HG02623 (cell line): ENCODE data around the gene C17orf67.
A peak's percentile ranks its signal among the peaks of the same experiment; 100 is the strongest.

Experiments used
- ATAC-seq: cut with Tn5 transposase; IDR thresholded peaks from one replicate; pipeline ENCODE4 v1.9.1; 2021; ENCODE audit warnings: moderate library complexity; ENCODE audit not compliant: unreplicated experiment

Gene C17orf67

DNA sequence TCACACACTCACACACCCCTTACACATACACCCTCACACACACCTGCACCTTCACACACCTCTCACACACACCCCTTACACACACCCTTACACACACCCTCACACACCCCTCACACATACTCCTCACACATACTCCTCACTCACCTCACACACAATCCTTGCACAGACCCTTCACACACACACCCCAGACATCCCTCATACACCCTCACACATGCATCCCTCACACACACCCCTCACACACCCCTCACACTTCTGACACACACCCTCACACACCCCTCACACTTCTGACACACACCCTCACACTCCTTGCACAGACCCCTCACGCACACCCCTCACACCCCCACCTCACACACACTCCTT is 23.9 kb downstream of the C17orf67 start:
- no peak for ATAC-seq

DNA sequence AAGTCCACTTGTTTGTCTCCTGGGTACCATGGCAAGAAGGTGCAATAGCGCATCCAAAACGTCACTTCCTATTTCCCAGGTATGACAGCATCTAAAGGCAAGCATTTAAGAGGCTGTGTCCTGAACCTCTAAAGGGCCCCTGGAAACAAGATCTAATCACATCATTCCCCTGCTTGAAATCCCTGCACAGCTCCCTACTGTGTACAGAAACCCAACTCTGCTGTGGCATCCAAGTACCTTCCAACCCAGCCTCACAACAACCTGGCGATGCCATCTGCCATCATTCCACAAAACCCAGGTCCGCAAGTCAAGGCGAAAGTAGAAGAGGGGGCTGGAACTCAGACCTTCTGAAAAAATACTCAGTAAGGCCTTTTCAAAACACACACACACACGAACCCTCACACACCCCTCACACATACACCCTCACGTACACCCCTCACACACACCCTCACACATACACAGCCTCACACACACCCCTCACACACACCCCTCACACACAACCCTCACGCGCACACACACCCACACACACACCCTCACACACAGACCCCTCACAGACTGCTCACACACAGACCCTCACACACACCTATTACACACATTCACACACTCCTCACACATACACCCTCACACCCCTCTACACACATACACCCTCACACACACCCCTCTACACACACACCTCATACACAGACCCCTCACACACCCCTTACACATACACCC is 24.5 kb downstream of the C17orf67 start:
- no peak for ATAC-seq

DNA sequence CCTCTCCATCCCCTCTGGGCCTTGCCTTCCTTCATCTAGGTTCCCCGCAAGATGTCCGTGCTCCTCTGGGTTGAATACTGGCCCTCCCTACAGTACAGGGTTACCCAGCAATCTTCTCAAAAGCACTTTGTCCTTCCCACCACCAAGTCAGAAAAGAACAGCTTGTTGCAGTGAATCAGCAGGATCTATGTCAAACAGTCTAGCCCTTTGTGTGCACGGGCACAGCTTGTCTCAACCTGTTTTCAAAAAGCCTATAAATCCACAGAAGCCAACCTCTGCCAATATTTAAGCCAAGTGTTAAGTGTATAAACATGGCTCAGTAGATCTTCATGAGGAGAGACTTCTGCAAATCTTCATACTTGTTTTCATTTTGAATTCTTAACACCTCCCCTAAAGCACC is 25.2 kb downstream of the C17orf67 start:
- no peak for ATAC-seq

DNA sequence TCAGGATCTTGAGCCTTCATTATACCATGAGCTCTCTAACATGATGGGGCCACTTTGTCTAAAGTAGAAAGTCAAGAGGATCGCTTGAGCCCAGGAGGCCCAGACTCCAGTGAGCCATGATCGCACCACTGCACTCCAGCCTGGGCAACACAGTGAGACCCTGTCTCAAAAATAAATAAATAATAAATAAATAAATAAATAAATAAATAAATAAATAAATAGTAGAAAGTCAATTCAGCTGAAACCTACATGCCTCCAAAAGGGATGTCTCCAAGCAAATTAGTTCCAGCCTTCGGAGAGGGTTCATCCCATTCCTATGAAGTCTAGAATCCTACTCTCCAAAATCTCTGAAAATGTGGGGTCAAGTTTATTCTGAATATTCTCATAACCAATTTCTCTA is 26.0 kb downstream of the C17orf67 start:
- ATAC-seq, result no peak

DNA sequence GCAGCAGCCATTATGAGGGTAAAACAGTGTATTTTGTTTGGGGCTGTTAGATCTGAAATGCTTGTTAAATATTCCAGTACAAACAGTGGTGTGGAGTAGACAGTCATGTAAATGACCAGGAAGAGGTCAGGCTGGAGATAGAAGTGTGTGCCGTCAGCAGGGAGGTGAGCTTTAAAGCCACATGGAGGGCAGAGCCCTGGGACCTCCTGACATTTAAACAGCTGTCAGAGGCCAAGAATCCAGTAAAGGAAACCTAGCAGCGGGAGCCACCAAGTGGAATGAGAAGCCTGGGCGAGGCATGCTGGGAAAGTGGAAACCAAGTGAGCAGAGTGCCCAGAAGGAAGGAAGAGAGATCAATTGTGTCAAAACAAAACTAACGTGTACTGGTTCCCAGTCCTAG is 26.8 kb downstream of the C17orf67 start:
- no peak for ATAC-seq

DNA sequence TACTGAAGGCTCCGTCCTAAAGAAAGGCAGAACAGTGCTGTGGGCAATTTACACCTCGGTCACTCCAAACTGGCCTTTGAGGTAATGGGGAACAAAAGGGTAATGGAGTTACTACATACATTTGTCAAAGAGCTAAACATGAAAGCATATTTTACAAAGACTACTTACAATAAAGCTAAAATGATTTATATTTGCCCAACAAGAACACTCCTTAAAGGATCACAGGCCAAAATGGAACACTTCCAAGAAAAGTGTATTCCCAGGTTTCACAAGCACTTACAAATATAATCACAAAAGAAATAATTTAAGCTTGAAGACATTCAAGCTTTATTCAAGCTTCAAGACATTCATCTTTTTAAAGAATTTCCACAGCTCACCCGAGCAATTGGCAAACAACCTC is 29.3 kb downstream of the C17orf67 start:
- ATAC-seq, result no peak

DNA sequence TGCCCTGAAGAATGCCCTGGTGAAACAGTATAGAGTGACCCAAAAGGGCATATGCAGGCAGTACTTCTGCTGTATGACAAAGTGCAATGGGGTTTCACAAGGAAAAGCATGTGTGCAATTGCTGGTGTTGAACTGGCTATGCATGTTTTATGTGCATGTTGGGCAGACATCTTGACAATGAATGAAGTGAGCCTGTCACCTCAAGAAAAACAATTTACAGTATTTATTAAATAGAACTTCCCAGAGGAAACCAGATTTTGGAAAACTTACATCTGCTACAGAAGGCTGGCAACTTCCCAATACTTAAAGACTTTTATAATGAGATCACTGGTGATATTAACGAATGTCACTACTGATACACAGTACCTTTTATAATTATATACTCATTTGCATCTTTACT is 30.6 kb downstream of the C17orf67 start:
- ATAC-seq, result no peak

DNA sequence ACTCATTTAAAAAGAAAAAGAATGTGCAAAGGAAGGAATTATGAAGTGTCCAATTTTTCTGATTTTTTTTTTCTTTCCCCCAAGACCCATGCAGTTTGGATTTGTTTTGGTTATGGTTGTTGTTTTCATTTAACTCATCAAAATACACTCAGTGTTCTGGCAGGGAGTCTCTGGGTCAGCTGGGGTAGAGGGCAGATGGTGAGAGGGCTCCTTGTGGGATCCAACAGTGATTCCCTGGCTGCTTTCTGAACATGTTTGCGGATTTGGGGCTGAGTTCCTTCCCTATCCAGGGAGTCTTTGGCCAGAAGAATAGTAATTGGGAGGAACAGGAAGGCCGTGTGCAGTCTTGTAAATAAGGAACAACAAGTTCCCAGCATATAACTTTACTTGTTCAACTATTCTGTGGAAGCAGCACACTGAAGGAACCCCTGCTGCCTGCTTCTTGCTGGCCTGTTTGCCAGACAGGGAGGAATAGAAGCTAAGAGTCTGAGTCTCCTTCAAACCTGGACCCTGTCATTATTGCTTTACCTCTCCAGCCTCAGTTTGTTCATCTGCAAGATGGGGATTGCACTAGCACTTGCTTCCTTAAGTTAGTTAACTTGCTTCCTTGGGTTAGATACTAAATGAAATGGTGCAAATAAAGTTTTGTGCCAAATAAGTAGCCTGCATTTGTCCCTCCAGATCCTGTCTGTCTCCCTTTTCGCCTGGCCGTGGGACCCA is 32.1 kb downstream of the C17orf67 start:
- ATAC-seq, result no peak

DNA sequence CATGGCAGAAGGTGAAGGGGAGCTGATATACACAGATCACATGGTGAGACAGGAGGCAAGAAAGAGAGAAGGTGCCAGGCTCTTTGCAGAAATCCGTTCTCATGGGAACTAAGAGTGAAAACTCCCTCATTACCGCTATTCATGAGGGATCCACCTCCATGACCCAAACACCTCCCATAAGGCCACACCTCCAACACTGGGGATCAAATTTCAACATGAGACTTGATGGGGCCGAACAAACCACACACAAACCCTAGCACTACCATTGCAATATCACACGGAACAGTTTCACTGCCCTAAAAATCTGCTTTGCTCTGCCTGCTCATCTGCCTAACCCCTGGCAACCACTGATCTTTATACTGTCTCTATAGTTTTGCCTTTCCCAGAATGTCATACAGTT is 34.8 kb downstream of the C17orf67 start:
- ATAC-seq, result no peak

DNA sequence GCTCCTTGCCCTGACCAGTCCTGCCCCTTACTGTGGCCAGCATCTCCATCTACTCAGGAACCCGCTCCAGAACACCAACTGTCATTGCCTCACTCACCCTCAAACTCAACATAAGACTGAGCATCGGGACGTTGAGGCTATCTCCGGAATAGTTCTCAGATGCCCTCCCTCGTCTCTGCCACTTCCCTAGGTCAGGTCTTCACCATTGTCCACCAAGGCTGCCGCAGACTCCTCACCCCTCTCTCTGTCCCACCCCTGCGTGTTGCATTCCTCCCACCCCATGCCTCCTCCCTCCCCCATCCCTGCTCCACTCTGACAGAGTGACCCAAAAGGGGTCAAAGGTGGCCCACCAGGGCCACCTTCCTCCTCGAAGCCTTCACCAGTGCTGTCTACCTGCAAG is 37.2 kb downstream of the C17orf67 start:
- no peak for ATAC-seq

DNA sequence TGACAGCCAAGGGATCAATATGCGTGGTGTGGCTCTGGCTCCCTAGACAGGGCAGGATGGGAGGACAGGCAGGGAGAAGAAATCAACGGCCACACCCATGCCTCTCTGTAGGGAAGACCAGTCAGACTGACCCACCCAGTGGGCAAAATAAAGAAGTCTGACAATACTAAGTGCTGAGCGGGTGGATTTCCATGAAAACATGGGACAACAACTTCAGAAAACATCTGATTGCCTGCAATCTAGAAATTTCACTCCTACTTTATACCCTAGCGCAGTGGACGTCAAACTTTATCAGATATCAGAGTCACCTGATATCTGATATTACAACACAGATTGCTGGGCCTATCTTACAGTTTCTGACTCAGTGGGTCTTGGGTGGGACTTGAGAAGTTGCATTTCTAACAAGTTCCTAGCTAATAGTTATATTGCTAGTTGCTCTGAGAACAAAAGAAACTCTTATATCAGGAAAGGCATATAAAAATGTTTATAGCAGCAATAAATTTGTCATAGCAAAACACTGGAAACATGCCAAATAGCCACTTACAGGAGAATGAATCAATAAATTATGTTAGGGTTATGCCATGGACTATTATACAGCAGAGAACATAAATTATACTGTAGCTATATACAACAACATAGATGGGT is 38.4 kb downstream of the C17orf67 start:
- no peak for ATAC-seq

DNA sequence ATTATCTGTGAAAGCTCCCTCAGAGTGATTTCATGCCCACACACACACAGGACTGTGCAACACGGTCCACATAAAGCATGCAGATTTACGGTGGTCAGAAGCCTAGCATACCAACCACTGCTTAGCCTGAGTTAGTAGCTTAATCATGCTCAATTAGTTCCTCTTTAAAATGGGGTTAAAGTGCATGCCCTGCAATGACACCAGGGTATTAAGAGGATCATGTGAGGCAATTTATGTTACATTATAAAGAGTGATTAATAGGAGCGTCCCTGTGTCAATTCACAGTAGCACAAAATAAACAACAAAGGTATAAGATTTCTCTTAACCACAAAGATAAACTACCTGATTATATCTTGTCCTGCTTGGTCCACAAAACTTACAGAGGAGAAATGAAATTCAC is 39.8 kb downstream of the C17orf67 start:
- ATAC-seq, result no peak

DNA sequence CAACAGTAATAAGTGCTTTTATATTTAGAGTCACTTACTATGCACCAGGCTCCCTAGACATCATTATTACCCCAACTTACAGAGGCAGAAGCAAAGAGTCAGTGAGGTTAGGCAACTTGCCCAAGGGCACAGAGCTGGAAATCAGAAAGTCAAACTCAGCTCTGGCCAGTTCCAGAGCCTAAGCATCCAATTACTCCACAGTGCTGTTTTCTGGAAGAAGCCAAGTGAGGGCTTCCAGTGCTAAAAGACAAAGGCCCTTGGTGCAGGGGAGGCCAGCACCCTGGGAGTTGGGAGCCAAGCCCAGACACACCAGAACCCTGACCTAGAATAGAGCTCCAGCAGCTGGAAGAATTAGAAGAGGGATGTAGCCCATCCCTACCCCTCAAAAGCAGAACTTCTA is 40.2 kb downstream of the C17orf67 start:
- no peak for ATAC-seq

DNA sequence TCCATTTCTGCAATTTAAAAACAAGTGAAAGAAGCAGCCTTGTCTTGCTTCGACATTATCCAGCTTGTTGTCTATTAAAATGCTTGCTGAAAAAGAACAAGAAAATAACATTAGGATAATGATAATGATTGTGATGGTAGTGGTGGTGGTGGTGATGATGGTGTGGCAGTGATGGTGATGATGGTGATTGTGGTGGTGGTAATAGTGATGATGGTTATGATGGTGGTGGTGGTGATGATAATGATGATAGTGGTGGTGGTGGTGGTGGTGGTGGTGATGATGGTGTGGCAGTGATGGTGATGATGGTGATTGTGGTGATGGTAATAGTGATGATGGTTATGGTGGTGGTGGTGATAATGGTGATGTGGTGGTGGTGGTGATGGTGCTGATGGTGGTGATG is 41.5 kb downstream of the C17orf67 start:
- ATAC-seq, result no peak

DNA sequence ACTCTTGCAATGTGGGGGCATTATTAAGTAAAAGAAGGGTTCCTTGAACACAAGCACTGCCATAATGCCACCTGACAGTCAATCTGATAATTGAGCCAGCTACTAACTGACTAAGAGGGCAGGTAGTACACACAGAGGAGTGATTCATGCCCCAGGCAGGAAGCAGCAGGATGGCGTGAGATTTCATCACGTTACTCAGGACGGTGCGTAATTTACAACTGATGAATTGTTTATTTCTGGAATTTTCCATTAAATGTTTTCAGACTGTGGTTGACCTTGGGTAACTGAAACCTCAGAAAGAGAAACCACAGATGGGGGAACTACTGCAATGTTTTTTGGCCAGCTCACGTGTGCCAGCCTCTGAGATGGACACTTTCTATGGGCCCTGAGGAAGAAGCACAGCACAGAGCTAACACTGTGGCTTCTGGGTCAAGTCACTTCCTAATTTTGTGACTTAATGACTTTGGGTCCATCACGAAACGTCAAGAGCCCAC is 46.7 kb downstream of the C17orf67 start:
- ATAC-seq, result peak; percentile 82

DNA sequence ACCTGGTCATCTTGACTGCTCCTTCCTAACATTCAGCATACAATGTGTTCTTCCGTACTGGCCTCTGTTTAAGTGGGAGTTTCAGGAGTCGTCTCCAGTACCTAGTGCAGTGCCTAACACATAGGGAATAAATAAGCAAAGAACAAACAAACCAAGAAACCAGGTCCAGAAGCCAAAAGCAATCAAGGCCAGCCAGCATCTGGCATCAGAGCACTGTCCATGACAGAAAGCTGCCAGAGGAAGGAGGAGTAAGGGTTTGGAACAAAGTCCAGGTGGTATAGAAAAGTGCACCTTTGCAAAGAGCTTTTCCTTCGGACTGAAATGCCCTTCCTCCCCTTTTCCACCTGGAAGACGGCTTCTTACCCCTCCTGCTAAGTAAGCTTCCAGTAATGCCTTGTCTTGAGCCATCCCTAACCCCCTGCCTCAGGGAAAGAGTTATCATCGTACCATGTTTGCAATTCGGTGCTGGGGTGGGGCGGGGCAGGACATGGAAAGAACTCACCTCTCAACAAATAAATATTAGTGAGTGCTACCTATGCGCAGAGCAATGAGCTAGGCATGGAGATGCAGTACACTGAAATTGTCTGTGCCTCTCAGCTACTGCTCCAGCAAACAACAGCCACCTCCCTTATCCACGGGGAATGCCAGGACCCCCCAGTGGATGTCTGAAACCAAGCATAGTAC is 47.6 kb downstream of the C17orf67 start:
- no peak for ATAC-seq

DNA sequence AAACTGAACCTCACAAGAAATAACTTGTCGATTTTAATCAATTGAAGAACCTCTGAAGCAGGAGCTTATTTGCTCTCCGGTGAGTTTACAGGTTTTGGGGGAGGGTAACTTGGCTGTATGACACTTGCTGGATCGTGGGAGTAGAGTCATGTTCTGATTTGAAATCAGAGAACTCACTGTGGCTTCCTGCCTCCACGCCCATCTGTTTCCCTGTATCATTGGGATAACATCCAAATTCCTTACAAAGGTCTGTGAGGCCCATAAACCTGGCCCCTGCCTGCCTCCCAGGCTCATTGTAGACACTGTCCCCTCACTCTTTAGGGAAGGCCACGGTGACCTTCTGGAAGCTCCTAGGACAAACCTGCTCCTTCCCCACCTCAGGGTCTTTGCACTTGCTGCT is 48.3 kb downstream of the C17orf67 start:
- no peak for ATAC-seq

DNA sequence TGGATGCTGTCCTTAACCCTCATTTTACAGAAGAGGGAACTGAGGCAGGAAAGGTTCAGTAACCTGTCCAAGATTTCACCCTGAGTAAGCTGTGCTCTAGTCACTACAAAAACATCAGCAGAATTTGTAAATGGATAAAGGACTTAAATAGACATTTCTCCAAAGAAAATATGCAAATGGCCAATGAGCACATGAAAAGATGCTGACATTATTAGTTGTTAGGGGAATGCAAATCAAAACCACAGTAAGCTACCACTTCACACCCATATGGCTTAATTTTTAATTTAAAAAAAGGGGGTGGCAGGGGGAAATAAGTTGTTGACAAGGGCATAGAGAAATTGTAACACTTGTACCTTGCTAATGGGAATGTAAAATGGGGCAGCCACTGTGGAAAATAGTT is 51.4 kb downstream of the C17orf67 start:
- ATAC-seq, result no peak

DNA sequence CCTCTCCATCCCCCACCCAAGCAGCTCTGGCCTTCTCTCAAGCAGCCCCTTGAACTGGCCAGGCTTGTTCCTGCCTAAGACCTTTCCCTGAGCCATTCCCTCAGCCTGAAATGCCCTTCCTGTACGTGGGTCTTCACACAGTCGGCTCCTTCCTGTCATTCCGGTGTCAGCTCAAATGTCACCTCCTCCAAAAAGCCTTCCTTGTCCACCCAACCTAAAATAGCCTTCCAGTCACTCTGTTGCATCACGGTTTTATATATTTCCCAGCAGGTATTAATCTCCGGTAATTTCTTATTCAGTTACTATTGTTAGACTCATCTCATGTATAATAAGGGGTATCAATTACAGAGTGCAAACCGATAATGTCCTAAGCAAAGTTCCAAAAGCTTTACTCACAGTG is 51.8 kb downstream of the C17orf67 start:
- no peak for ATAC-seq

DNA sequence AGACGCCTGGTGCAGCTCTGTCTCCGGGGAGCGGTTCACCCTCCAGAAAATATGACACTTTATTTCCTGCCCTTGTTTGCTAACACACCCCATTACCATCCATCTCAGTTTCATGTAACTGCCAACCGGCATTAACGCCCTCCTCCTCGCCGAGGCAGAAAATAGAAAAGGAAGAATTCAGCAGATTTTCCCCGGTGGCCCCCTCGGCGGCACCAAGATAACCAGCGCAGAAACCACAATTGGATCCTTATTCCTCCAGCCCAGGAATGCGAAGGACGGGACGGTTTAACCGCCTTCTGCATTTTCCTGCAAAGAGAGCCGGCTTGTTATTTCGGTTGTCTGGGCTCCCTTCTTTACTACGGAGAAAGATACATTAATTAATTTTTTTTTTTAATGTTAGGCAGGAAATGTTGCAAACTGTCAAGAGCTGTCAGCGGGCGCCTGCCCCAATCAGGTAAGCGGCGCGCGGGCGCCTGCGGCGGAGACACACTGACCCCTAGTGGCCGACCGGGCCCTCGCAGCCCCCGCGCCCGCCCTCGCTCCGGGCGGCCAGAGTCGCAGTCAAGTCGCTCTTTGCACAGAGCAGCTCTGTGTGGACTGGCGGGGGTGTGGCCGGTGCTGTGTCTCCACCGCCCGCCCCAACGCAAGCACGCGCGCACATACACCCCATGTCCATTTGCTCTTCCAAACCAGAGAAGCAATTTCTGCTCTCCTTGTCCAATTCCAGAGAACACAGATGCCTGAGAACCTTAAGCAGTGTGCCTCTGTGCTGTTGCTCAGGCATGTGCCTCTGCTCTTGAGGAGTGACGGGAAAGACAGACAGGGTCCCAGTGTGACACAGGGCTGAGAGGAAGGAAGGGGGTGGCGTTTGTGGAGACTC is 53.6 kb downstream of the C17orf67 start:
- ATAC-seq, result peak; percentile 91

DNA sequence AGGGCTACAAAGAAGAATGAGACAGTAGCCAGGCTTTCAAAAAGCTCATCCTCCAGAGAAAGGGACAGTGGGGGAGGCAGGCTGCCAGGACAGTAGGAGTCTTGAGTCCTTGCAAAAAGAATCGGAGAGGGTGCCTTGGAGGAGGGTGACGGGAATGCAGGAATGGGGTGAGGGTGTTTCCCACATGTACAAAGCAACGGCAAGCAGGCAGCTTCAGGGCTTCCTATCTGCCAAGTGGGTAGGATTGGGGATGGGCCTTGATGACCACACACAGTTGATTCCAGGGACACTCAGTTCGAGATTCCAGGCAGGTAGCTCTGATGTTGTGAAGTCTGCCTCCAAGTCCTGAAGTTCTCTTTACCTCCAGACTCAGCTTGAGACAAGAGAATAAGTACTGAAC is 54.4 kb downstream of the C17orf67 start:
- ATAC-seq, result no peak
